ENCODE results near the gene RNF220.

DNA sequence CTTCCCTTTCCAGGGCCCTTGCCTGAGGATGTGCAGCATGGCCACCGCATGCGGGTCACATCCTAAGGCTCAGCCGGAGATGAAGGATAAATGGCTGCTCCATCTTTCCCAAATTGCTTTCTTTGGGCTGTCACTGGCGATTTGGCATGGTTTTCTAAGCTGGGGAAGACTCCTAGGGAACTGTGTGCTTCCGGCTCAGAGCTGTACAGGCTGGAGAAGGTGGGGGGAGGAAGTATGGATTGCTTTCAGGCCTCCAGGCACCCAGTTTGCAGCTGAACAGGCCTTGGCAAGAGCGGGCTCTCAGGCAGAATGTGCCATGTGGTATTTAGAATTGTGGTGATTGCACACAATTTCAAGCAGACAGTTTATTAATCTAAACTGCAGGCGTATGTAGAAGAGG, 220.3 kb downstream of the RNF220 start:
- no peak for TF ChIP-seq GATA2 (IDR thresholded peaks at IDR 0.05; ENCODE audit: low read depth, low read length)
- no peak for TF ChIP-seq GATA3 (IDR thresholded peaks at IDR 0.05; ENCODE audit: low read depth, low read length)

All from SH-SY5Y (cell line).